Measurements from ENCODE around the gene CREM. TPM values are rescaled to one million over a fixed set of nuclear protein-coding genes. Genes with fewer than 3 reads are reported as not detected.

Gene CREM
- total and polyA plus RNA-seq, 12 donors, result 37.8 to 91.7 (median 57.6) TPM

DNA sequence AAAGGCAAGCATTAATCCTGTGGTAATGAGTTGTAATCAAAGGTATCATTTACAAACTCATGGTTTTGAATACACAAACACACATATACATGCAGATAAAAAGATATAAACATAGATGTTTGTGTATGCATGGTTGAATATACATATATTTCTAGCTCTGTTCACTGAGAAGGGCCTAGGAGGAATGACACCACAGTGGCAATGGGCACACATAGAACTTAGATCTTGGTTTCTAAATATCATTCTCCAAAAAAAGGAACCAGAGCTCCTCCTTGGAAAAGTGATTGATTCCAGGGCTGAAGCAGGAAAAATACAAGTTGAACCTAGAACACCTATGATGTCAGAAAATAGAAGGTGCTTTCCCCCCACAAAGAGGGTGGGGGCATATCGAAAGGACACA lies 43.4 kb upstream of the CREM start:
- 94 to 98% methylated on average over 1 of the region's 1 CpG for WGBS, 2 donors
- Histone ChIP-seq H3K4me1 (peaks cover 0 to 27% (median 20%) of the 10 kb centered on the region in 9 donors), H3K36me3 (peaks cover 0 to 16% (median 0%) of the 10 kb centered on the region in 9 donors), H3K9me3 (peaks cover 0 to 16% (median 0%) of the 10 kb centered on the region in 11 donors), H3K27me3 (no peaks in the 10 kb centered on the region), H3K27ac (no peak overlapping the region), H3K4me3 (no peak overlapping the region)
- TF ChIP-seq, protein P1, sequence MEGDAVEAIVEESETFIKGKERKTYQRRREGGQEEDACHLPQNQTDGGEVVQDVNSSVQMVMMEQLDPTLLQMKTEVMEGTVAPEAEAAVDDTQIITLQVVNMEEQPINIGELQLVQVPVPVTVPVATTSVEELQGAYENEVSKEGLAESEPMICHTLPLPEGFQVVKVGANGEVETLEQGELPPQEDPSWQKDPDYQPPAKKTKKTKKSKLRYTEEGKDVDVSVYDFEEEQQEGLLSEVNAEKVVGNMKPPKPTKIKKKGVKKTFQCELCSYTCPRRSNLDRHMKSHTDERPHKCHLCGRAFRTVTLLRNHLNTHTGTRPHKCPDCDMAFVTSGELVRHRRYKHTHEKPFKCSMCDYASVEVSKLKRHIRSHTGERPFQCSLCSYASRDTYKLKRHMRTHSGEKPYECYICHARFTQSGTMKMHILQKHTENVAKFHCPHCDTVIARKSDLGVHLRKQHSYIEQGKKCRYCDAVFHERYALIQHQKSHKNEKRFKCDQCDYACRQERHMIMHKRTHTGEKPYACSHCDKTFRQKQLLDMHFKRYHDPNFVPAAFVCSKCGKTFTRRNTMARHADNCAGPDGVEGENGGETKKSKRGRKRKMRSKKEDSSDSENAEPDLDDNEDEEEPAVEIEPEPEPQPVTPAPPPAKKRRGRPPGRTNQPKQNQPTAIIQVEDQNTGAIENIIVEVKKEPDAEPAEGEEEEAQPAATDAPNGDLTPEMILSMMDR (IDR thresholded peaks at IDR 0.05), result no peak
- intact Hi-C loops (cut with DNase I), result no loop called here
- ATAC-seq (no peak), DNase-seq (no peak)

DNA sequence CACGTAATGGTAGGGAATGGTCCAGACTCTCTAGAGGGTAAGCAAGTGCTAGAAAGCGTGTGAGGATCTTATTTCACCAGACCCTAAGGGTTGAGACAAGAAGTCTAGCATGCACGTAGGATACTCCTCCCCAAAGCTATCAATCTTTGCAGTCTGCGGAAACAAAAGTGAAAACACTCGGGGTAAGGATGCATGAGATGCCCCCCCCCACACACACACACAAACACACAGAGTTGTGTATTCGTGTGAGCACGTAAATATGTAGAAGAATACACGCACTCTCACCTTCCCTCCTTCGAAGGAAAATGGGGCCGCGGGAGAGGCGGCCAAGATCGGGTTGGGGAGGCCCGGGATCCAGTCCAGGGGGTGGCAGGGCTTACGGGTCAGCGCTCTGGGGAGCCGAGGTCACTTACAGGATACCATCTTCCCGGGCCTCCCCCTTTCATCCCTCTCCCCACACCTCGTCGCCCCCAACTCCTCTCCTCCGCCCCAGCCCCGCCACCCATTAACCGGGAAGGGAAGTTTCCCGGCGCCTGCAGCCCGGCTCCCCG lies 37.0 kb upstream of the CREM start:
- H3K27ac ChIP-seq, result peak overlapping the region; percentile 87 to 99 (median 94)
- peaks cover 8 to 48% (median 39%) of the 10 kb centered on the region in 9 donors for H3K4me1 ChIP-seq
- peaks cover 0 to 9% (median 0%) of the 10 kb centered on the region in 11 donors for H3K9me3 ChIP-seq
- DNase-seq, result no peak
- peak overlapping the region; percentile 62 to 99 (median 91) for H3K4me3 ChIP-seq
- 0% methylated on average over 25 to 27 of the region's 27 CpGs for WGBS, 2 donors
- intact Hi-C loops (cut with DNase I), result loop anchor here in 1 of 10 donors (5.0 kb wide), 1 partner anchor 898 kb away; no protein-coding TSS in a partner anchor
- peak; percentile 9 to 71 (median 24) for ATAC-seq
- no peaks in the 10 kb centered on the region for H3K27me3 ChIP-seq
- peaks cover 0 to 7% (median 0%) of the 10 kb centered on the region in 9 donors for H3K36me3 ChIP-seq
- TF ChIP-seq, protein P1 (IDR thresholded peaks at IDR 0.05), result no peak

DNA sequence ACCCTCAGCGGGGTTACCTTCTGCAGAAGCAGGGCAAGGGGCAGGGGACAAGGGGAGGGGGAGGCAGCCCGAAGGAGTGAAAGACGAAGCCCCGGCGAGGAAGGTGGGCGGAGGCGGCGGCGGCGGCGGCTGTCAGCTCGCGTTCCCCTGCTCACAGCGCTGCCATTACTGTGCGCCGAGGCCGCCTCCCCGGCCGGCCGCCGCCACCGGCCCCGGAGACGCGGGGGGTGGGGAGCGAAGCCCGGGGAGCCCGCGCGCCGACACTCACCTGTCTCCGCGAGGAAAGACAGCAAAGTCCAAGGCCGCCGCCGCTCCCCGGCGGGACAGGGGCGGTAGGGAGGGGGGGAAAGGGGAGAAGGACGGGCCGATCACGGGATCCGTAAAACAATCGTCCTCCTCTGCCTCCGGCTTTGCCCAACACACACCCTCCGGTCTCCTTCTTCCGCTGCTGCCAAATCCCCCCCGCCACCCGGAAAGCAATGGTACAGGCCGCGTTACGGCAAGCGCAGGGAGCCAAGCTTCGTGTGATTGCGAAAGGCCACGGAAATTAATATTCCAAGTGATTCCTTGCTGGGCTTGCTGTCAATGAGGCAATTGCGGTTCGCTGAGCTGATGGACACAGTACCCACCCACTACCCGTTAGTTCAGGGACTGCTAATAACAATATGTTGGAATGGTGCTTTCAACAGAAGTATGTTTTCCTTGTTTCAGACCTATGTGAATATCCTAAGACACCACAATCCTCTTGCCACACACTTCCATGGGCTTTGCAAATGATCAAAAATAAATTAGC lies 36.3 kb upstream of the CREM start, which contains the start of gene CUL2:
CUL2 (minus strand) TSS at position 180 of the 793 bp plus-strand sequence. CDS start 19,024 bp downstream, outside the sequence.
- ATAC-seq, result peak; percentile 97 to 99 (median 98)
- intact Hi-C loops (cut with DNase I), result loop anchor here in 1 of 10 donors (5.0 kb wide), 1 partner anchor 897 kb away; no protein-coding TSS in a partner anchor
- WGBS, 2 donors, result 0% methylated on average over 53 to 59 of the region's 59 CpGs

More for the DNA sequence above, 36.3 kb upstream of the CREM start, which contains the start of gene CUL2:
- Histone ChIP-seq H3K4me1 (peaks cover 8 to 48% (median 39%) of the 10 kb centered on the region in 9 donors), H3K36me3 (peaks cover 0 to 7% (median 0%) of the 10 kb centered on the region in 9 donors), H3K4me3 (peak within 1 kb of the TSS; percentile 62 to 99 (median 91)), H3K27me3 (peaks cover 0 to under 1% (median 0%) of the 10 kb centered on the region in 7 donors), H3K9me3 (peaks cover 0 to 9% (median 0%) of the 10 kb centered on the region in 11 donors), H3K27ac (peak within 1 kb of the TSS; percentile 87 to 99 (median 94))
- peak; percentile 92 to 95 for DNase-seq
- TF ChIP-seq, protein P1 (IDR thresholded peaks at IDR 0.05), result no peak

Data from heart right ventricle (tissue), 16 donors.